H9 (cell line): ENCODE measurements around the gene WFS1. TPM values are rescaled to one million over a fixed set of nuclear protein-coding genes. Genes with fewer than 3 reads are reported as not detected.
A peak's percentile ranks its signal among the peaks of the same experiment; 100 is the strongest.

ENCODE experiments used
- DNase-seq: peaks from one replicate; pipeline ENCODE4 v3.0.0-alpha.2; 2017
- H2AFZ ChIP-seq: one replicate; pipeline ENCODE4 v1.6.1; 2013; ENCODE audit warnings: mild to moderate bottlenecking, low read length, control low read depth, moderate library complexity
- H2AK5ac ChIP-seq: 2 replicates; pipeline ENCODE4 v1.6.1; 2013; ENCODE audit warnings: low read length, control low read depth, mixed read lengths; ENCODE audit not compliant: insufficient read length
- H2BK120ac ChIP-seq: one replicate; pipeline ENCODE4 v1.6.1; 2013; ENCODE audit warnings: low read depth, mild to moderate bottlenecking, low read length, control low read depth, inconsistent platforms; ENCODE audit not compliant: poor library complexity, severe bottlenecking
- H2BK12ac ChIP-seq: 2 replicates; pipeline ENCODE4 v1.6.1; 2013; ENCODE audit warnings: low read length, control low read depth, mixed read lengths, low read depth; ENCODE audit not compliant: insufficient read length
- H2BK15ac ChIP-seq: 2 replicates; pipeline ENCODE4 v1.6.1; 2013; ENCODE audit warnings: low read depth, low read length, control low read depth
- H2BK20ac ChIP-seq: one replicate; pipeline ENCODE4 v1.6.1; 2013; ENCODE audit warnings: low read depth, mild to moderate bottlenecking, low read length, control low read depth, inconsistent platforms; ENCODE audit not compliant: poor library complexity, severe bottlenecking
- H2BK5ac ChIP-seq: 2 replicates; pipeline ENCODE4 v1.6.1; 2013; ENCODE audit warnings: low read length, control low read depth, mixed read lengths; ENCODE audit not compliant: insufficient read length
- H3K14ac ChIP-seq: 2 replicates; pipeline ENCODE4 v1.6.1; 2013; ENCODE audit warnings: low read length, control low read depth; ENCODE audit not compliant: insufficient read depth
- H3K18ac ChIP-seq: 2 replicates; pipeline ENCODE4 v1.6.1; 2013; ENCODE audit warnings: low read depth, mild to moderate bottlenecking, mixed read lengths, low read length, control low read depth; ENCODE audit not compliant: insufficient read length
- H3K23ac ChIP-seq: 2 replicates; pipeline ENCODE4 v1.6.1; 2013; ENCODE audit warnings: low read length, control low read depth, mixed read lengths, low read depth; ENCODE audit not compliant: insufficient read length
- H3K23me2 ChIP-seq: 2 replicates; pipeline ENCODE4 v1.6.1; 2013; ENCODE audit warnings: low read depth, mild to moderate bottlenecking, mixed read lengths, low read length, control low read depth; ENCODE audit not compliant: insufficient read length, poor library complexity, severe bottlenecking
- H3K27ac ChIP-seq: 2 replicates; pipeline ENCODE4 v1.5.1; 2013; ENCODE audit warnings: low read length, control low read depth, mixed read lengths, low read depth; ENCODE audit not compliant: insufficient read length
- H3K27me3 ChIP-seq: 2 replicates; pipeline ENCODE4 v1.6.1; 2013; ENCODE audit warnings: low read length, control low read depth, inconsistent platforms; ENCODE audit not compliant: insufficient read depth
- H3K4ac ChIP-seq: 2 replicates; pipeline ENCODE4 v1.6.1; 2013; ENCODE audit warnings: low read depth, mild to moderate bottlenecking, control low read depth, inconsistent platforms, low read length, moderate library complexity
- H3K4me1 ChIP-seq: 2 replicates; pipeline ENCODE4 v1.6.1; 2013; ENCODE audit warnings: low read length, control low read depth, inconsistent platforms; ENCODE audit not compliant: insufficient read depth
- H3K4me2 ChIP-seq: 2 replicates; pipeline ENCODE4 v1.6.1; 2013; ENCODE audit warnings: low read length, control low read depth, mixed read lengths; ENCODE audit not compliant: insufficient read length, insufficient read depth
- H3K56ac ChIP-seq: 2 replicates; pipeline ENCODE4 v1.6.1; 2013; ENCODE audit warnings: low read depth, mild to moderate bottlenecking, mixed read lengths, low read length, control low read depth; ENCODE audit not compliant: insufficient read length
- H3K79me1 ChIP-seq: 2 replicates; pipeline ENCODE4 v1.6.1; 2013; ENCODE audit warnings: low read depth, mild to moderate bottlenecking, moderate library complexity, low read length, control low read depth, inconsistent platforms; ENCODE audit not compliant: insufficient read depth, poor library complexity, severe bottlenecking
- H3K79me2 ChIP-seq: 2 replicates; pipeline ENCODE4 v1.6.1; 2013; ENCODE audit warnings: low read length, control low read depth, inconsistent platforms; ENCODE audit not compliant: insufficient read depth
- H3K9ac ChIP-seq: 2 replicates; pipeline ENCODE4 v1.6.1; 2013; ENCODE audit warnings: low read length, control low read depth, mixed read lengths; ENCODE audit not compliant: insufficient read length; ENCODE audit errors: extremely low read depth
- H3K9me3 ChIP-seq: one replicate; pipeline ENCODE4 v1.6.1; 2013; ENCODE audit warnings: low read depth, low read length, inconsistent platforms; ENCODE audit not compliant: control insufficient read depth
- H3T11ph ChIP-seq: one replicate; pipeline ENCODE4 v1.6.1; 2013; ENCODE audit warnings: mild to moderate bottlenecking, low read length, control low read depth, inconsistent platforms
- H4K20me1 ChIP-seq: one replicate; pipeline ENCODE4 v1.6.1; 2013; ENCODE audit not compliant: control insufficient read depth, insufficient read length, insufficient read depth
- H4K5ac ChIP-seq: 2 replicates; pipeline ENCODE4 v1.6.1; 2013; ENCODE audit warnings: low read depth, mild to moderate bottlenecking, mixed read lengths, low read length, control low read depth; ENCODE audit not compliant: insufficient read length
- H4K8ac ChIP-seq: replicated peaks from 2 replicates; pipeline ENCODE4 v1.6.1; 2013; ENCODE audit warnings: low read length, control low read depth, mixed read lengths, low read depth; ENCODE audit not compliant: insufficient read length
- H4K91ac ChIP-seq: 2 replicates; pipeline ENCODE4 v1.6.1; 2013; ENCODE audit warnings: low read depth, mild to moderate bottlenecking, moderate library complexity, mixed read lengths, low read length, control low read depth; ENCODE audit not compliant: insufficient read length
- H3K27ac Mint-ChIP-seq, 3 experiments: 2 replicates in 2 of 3; 3 replicates in 1 of 3; pipeline ENCODE4 v1.8.0; 2020 to 2021; ENCODE audit warnings: mixed read lengths in 3 of 3, mild to moderate bottlenecking in 1 of 3, moderate library complexity in 1 of 3
- H3K27me3 Mint-ChIP-seq: 2 replicates; pipeline ENCODE4 v1.8.0; 2021; ENCODE audit warnings: low read depth, mild to moderate bottlenecking, moderate library complexity, mixed read lengths
- H3K36me3 Mint-ChIP-seq, 3 experiments: 2 replicates in 2 of 3; 3 replicates in 1 of 3; pipeline ENCODE4 v1.8.0; 2020 to 2021; ENCODE audit warnings: low read depth in 3 of 3, mixed read lengths in 3 of 3; ENCODE audit not compliant: insufficient read depth in 1 of 3
- H3K4me1 Mint-ChIP-seq, 2 experiments: 2 replicates each; pipeline ENCODE4 v1.8.0; 2020; ENCODE audit warnings: mixed read lengths in 2 of 2
- H3K4me3 Mint-ChIP-seq, 2 experiments: 2 replicates in 1 of 2; 3 replicates in 1 of 2; pipeline ENCODE4 v1.8.0; 2020 to 2021; ENCODE audit warnings: mild to moderate bottlenecking in 2 of 2, mixed read lengths in 2 of 2, moderate library complexity in 1 of 2
- H3K9me3 Mint-ChIP-seq, 2 experiments: 2 replicates in 1 of 2; 3 replicates in 1 of 2; pipeline ENCODE4 v1.8.0; 2020; ENCODE audit warnings: mild to moderate bottlenecking in 2 of 2, mixed read lengths in 2 of 2, moderate library complexity in 1 of 2
- WGBS: extraction: QIAGEN DNeasy Blood & Tissue Kit; methylation state at CpG from one replicate; pipeline ENCODE4 v1.1.7; 2013; ENCODE audit warnings: missing lambda C conversion rate, low lambda C conversion rate, mixed read lengths; ENCODE audit not compliant: insufficient read length; ENCODE audit errors: extremely low coverage; 5-methylcytosine and 5-hydroxymethylcytosine counted together
- total RNA-seq: library from RNA; stranded (reverse); gene quantifications from 2 replicates; pipeline ENCODE4 v1.2.1, GENCODE V29; 2021
- TF ChIP-seq, protein P1 (sequence below): fragments of 200-600 bp; sonication (generic); conservative IDR thresholded peaks from 3 replicates; pipeline ENCODE4 v1.8.0; 2021; ENCODE audit warnings: antibody characterized with exemption, mild to moderate bottlenecking

The WFS1 gene
- total RNA-seq, 1 experiment from 2014 or later = 18.9 TPM

DNA sequence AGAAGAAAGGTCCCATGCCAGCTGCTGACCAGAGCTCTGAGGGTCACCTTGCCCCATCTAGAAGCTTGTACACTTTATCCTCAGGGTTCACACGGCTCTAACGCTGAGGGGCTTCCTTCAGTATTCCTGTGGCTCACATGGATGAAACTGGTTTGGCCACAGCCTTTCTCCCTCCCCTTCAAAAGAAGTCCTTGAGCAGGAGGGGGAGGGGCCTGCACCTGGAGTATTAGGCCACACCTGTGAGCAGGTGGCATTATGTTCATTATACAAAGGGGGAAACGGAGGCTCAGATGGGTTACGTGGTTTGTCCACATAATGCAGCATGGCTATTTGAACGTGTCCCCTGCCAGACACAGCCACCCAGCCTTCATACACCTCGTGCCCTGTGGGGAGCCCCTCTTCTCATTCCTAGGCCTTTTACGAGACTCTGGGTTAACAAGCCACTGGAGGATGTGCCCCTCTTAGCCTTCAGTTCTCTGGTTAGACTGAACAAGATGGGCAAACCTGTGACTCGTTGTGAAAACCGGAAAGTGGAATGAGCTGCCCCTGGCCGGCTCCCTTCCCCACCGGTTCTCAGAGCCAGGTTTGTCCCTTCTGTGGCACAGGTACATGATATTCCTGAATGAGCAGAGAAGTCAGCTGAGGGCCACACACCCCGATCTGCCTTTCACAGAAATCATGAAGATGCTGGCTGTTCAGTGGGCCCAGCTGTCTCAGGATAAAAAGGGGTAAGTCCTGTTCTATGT, 42.1 kb upstream of the WFS1 start:
- TF ChIP-seq, protein P1, sequence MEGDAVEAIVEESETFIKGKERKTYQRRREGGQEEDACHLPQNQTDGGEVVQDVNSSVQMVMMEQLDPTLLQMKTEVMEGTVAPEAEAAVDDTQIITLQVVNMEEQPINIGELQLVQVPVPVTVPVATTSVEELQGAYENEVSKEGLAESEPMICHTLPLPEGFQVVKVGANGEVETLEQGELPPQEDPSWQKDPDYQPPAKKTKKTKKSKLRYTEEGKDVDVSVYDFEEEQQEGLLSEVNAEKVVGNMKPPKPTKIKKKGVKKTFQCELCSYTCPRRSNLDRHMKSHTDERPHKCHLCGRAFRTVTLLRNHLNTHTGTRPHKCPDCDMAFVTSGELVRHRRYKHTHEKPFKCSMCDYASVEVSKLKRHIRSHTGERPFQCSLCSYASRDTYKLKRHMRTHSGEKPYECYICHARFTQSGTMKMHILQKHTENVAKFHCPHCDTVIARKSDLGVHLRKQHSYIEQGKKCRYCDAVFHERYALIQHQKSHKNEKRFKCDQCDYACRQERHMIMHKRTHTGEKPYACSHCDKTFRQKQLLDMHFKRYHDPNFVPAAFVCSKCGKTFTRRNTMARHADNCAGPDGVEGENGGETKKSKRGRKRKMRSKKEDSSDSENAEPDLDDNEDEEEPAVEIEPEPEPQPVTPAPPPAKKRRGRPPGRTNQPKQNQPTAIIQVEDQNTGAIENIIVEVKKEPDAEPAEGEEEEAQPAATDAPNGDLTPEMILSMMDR = no peak
- Histone ChIP-seq H3K79me2 (no peaks in the 10 kb centered on the region), H2AFZ (no peak overlapping the region), H3T11ph (no peak overlapping the region), H3K4me1 (no peaks in the 10 kb centered on the region), H3K18ac (no peak overlapping the region), H4K5ac (no peak overlapping the region), H3K27me3 (no peaks in the 10 kb centered on the region), H3K4me2 (no peak overlapping the region), H3K4ac (no peak overlapping the region), H2BK12ac (no peak overlapping the region), H2BK20ac (no peak overlapping the region), H3K79me1 (no peaks in the 10 kb centered on the region), H3K9me3 (no peaks in the 10 kb centered on the region), H2BK15ac (no peak overlapping the region), H2BK120ac (no peak overlapping the region), H3K23me2 (no peaks in the 10 kb centered on the region), H2BK5ac (no peak overlapping the region), H3K56ac (no peak overlapping the region), H3K27ac (no peak overlapping the region), H4K8ac (no peak overlapping the region), H3K9ac (no peak overlapping the region), H4K91ac (no peak overlapping the region), H2AK5ac (no peak overlapping the region), H3K14ac (no peak overlapping the region; the same call in 1 of the 2 replicates), H3K23ac (no peak overlapping the region), H4K20me1 (no peaks in the 10 kb centered on the region)
- DNase-seq = peak; percentile 27
- no peaks in the 10 kb centered on the region for H3K36me3 Mint-ChIP-seq
- no peak overlapping the region for H3K4me3 Mint-ChIP-seq
- H3K4me1 Mint-ChIP-seq = peaks cover 5 to 26% of the 10 kb centered on the region in 2 experiments; a peak in 2 of 4 replicates
- peaks cover 7% of the 10 kb centered on the region for H3K27me3 Mint-ChIP-seq
- no CpG with 5 or more reads among the region's 12 CpGs for WGBS
- peaks cover 0 to under 1% of the 10 kb centered on the region in 2 experiments; a peak in 2 of 5 replicates for H3K9me3 Mint-ChIP-seq
- no peak overlapping the region for H3K27ac Mint-ChIP-seq
